AG10803 (cell line): ENCODE results near the gene ZNF296.

Experiments
- DNase-seq: peaks from one replicate; pipeline ENCODE4 v3.0.0; 2010; ENCODE audit warnings: low read depth
- H3K4me3 ChIP-seq: 2 replicates; pipeline ENCODE4 v1.5.1; 2011; ENCODE audit warnings: mild to moderate bottlenecking, low read length, control low read depth
- CTCF ChIP-seq: conservative IDR thresholded peaks from 2 replicates; pipeline ENCODE4 v1.5.1; 2011; ENCODE audit warnings: mild to moderate bottlenecking, low read length, control low read depth, inconsistent platforms

ZNF296 gene

GRCh38 chr19:45118106-45118505 lies 41.8 kb upstream of the ZNF296 start:
- H3K4me3 ChIP-seq = no peak overlapping the region

GRCh38 chr19:45117671-45118070 lies 41.4 kb upstream of the ZNF296 start:
- no peak overlapping the region for H3K4me3 ChIP-seq
- no peak for DNase-seq
- no peak for TF ChIP-seq CTCF

More at GRCh38 chr19:45118106-45118505, 41.8 kb upstream of the ZNF296 start:
- no peak for TF ChIP-seq CTCF
- DNase-seq = no peak

GRCh38 chr19:45117167-45117594 lies 40.9 kb upstream of the ZNF296 start:
- DNase-seq = no peak
- H3K4me3 ChIP-seq = no peak overlapping the region
- TF ChIP-seq CTCF = no peak

GRCh38 chr19:45115809-45116615 lies 39.7 kb upstream of the ZNF296 start:
- no peak for TF ChIP-seq CTCF
- H3K4me3 ChIP-seq = no peak overlapping the region
- no peak for DNase-seq

GRCh38 chr19:45114116-45114515 lies 37.8 kb upstream of the ZNF296 start:
- no peak overlapping the region for H3K4me3 ChIP-seq
- DNase-seq = no peak
- TF ChIP-seq CTCF = no peak

- no peak overlapping the region for H3K4me3 ChIP-seq
- no peak for DNase-seq
- no peak for TF ChIP-seq CTCF
Observed at GRCh38 chr19:45113628-45114027, 37.4 kb upstream of the ZNF296 start.

GRCh38 chr19:45112111-45112827 lies 36.0 kb upstream of the ZNF296 start:
- TF ChIP-seq CTCF = no peak
- no peak for DNase-seq
- no peak overlapping the region for H3K4me3 ChIP-seq
